Tibial nerve (tissue), 3 donors: ENCODE data around the gene TSPAN16.

ENCODE experiments used
- POLR2A ChIP-seq, 2 donors: fragments of 450-650 bp; IDR thresholded peaks; one replicate each; pipeline ENCODE4 v1.6.1; 2017; ENCODE audit warnings: antibody characterized with exemption in 2 of 2, mild to moderate bottlenecking in 2 of 2, moderate library complexity in 2 of 2
- TF ChIP-seq, protein P1 (sequence below), 5 experiments: fragments of 200-600 bp in 3 of 5; fragments of 450-650 bp in 2 of 5; sonication (generic) in 3 of 5; IDR thresholded peaks; one replicate each; pipeline ENCODE4 v1.5.1; 2016 to 2019; ENCODE audit warnings: antibody characterized with exemption in 5 of 5, mild to moderate bottlenecking in 3 of 5, moderate library complexity in 2 of 5

DNA sequence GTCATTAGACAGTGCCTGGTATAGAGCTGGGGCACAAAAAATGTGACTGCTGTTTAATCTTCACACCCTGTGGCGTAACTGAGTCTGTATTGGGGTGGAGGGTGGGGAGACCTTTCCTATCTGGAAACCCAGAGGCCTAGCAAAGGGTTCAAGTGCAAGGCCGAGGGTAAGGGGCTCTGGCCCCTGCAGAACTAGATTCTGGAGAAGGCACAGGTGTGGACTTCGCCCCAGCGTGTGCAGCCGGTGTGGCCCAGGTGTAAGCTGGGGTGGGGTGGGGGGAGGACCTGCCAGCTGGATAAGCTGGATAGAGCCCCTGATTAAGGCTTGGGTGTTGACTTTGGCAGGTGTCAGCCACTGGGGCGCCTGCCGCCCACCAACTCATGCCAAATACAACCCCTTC is 42.2 kb downstream of the TSPAN16 start:
- no peak for TF ChIP-seq POLR2A (IDR thresholded peaks at IDR 0.05)
- TF ChIP-seq, protein P1, sequence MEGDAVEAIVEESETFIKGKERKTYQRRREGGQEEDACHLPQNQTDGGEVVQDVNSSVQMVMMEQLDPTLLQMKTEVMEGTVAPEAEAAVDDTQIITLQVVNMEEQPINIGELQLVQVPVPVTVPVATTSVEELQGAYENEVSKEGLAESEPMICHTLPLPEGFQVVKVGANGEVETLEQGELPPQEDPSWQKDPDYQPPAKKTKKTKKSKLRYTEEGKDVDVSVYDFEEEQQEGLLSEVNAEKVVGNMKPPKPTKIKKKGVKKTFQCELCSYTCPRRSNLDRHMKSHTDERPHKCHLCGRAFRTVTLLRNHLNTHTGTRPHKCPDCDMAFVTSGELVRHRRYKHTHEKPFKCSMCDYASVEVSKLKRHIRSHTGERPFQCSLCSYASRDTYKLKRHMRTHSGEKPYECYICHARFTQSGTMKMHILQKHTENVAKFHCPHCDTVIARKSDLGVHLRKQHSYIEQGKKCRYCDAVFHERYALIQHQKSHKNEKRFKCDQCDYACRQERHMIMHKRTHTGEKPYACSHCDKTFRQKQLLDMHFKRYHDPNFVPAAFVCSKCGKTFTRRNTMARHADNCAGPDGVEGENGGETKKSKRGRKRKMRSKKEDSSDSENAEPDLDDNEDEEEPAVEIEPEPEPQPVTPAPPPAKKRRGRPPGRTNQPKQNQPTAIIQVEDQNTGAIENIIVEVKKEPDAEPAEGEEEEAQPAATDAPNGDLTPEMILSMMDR (IDR thresholded peaks at IDR 0.05), result no peak
